Stimulated activated CD8-positive, alpha-beta memory T cell treated with anti-CD3 and anti-CD28 coated beads, Interleukin-7, amount 100 ng/mL, for 4 hours (primary cell): ENCODE results near the gene AFF1.
"Not testable (repeated sequence)": the region's sequence is repeated elsewhere in the genome, so short reads cannot be mapped to it uniquely, and the experiment has no call there.

ENCODE experiments used
- DNase-seq, 2 donors: peaks; one replicate each; pipeline ENCODE4 v3.0.0-alpha.2; 2020; ENCODE audit warnings: low read depth in 2 of 2

Gene AFF1

DNA sequence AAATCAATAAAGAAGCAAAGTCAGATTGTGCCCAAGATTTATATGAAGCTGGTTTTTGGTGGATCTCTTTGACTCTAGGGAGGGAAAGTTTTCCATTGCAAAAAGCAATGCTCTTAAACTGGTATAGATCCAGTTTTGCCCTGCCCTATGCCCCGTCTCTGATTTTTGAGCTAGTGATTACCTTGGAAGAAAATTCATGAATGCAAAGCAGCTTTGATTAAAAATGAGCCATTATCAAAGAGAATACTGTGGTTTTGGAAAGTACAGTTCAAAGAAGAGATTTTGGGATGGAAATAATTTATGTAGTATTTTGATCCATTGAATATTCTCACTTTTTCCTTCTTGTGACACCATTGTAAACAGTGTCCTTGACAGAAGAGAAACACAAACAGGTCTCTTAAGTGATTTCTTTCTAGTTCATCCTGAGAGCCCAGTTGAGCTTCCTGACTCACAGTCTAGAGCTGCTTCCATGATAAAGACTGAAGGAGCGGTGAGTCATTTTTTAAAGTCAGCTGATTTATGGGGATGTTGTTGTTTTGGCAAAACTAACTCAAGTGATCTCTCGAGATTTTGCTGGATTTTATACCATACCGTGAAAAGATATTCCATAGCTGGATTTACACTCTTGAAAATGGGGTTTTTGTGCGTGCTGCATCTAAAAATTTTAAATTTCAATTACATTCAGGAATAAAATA, 76.7 kb downstream of the AFF1 start:
- no peak for DNase-seq

DNA sequence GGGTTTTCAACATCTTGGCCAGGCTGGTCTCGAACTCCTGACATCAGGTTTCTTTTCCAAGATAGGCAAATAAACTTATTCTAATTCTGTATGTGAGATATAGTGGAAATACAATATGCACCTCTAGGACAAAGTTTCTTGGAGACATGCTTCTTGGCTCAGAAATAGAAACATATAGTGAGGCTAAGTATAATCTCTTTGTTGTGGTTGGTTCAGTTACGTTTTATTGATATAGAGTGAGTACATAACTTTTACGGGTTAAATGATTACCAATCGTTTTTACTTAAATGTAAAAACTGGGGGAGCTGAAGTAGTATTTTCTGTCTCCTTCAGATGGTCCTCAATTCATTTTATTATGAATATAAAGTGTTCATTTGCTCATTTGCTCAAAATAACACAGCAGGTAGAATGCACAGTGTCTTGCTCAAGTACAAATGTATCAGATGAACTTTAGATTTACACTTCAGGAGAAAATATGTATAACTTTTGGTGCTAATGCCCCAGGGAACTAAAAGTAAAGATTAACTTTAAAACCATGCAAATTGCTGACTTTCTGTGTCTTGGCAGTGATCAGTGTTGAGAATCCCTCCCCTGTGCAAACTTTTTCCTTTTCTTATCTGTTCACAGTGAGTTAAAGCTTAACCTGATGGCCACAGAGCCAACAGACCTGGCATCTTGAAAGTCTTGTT, 77.6 kb downstream of the AFF1 start:
- DNase-seq, result no peak

DNA sequence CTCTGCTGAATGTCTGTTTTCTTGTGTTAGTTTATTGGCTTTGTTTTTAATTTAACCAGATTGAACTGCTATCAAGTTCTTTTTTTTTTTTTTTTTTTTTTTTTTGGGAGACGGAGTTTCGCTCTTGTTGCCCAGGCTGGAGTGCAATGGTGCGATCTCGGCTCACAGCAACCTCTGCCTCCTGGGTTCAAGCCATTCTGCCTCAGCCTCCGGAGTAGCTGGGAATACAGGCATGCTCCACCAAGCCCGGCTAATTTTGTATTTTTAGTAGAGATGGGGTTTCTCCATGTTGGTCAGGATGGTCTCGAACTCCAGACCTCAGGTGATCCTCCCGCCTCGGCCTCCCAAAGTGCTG, 78.1 kb downstream of the AFF1 start:
- DNase-seq, result not testable (repeated sequence)

DNA sequence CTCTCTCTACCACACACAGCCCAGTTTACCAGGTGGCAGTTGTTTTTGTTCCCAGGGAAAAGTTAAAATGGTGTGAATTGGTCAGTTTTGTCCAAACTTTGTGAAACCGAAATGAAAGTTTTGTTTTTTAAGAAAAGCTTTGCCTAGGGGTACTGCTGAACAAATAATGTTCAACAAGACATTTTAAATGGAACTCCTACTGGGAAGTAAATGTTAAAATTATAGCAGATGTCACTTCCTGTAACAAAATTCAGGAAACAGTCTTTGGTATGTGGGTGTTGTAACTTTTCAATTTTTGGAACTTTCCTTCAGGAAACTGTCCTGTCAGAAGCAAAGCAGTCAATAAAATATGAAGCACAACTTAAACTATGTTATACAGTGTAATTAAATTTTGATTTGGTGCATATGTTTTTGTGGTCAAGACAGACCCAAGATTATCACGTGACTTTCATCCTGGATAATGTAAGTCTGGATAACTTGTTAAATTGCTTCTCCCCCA, 79.5 kb downstream of the AFF1 start:
- no peak for DNase-seq

DNA sequence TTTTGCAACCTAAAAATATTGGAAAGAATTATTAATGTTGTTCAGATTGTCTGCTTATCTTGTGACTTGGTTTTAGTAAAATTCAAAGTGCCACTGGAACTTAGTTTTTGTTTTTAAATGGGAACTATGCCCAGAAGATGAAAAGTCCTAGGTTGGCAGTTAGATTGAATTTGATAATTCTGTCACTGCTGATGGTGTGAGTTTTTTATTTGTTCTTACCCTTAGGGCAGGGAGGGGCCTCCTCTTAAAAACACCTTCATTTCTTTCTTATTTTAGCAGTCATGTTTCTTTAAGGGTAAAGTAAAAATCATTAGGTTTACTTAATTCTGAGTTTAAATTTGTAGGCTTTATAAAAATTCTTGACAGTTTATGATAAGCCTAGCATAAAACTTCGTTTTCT, 80.6 kb downstream of the AFF1 start:
- DNase-seq, result no peak

- DNase-seq, result no peak
Observed at GRCh38 chr4:87017580-87018342, 83.0 kb downstream of the AFF1 start.

- DNase-seq, result no peak
Observed at GRCh38 chr4:87018753-87019152, 83.9 kb downstream of the AFF1 start.

GRCh38 chr4:87019246-87019791, 84.5 kb downstream of the AFF1 start:
- no peak for DNase-seq

DNA sequence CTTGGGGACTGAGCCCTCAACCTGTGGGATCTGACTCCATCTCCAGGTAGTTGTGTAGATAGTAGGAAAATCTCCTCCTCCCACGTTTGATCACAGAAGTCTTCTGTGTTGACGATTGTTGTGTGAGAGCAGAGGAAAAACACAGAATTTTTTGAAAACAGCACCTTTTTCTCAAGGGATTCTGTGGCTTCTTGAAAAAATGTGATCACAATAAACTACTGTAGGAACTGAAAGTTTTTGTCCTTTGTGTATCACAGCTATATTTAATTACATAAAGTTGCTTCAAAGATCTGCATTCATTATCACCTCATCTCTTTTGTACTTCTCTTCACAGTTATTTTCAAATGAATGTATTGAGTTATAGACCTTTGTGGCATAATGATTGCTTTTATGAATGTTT, 85.1 kb downstream of the AFF1 start:
- DNase-seq, result no peak

DNA sequence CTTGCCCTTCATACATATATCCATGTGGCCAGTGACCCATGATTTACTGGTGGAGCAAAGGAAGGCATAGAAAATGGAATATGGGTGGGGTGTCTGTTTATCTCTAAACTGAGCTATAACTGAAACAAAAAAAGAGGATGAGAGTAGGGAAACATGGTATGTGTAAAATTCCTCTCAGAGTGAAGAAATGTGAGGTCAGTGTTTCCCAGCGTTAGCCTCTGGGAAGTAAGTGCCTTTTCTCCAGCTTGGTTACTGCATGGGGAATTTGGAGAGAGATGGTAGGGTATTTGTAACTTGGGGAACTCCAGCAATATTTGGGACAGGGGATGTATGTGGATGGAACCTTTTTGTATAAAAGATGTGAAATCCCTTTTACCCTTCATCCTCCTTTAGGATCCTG, 89.4 kb downstream of the AFF1 start:
- DNase-seq, result no peak

DNA sequence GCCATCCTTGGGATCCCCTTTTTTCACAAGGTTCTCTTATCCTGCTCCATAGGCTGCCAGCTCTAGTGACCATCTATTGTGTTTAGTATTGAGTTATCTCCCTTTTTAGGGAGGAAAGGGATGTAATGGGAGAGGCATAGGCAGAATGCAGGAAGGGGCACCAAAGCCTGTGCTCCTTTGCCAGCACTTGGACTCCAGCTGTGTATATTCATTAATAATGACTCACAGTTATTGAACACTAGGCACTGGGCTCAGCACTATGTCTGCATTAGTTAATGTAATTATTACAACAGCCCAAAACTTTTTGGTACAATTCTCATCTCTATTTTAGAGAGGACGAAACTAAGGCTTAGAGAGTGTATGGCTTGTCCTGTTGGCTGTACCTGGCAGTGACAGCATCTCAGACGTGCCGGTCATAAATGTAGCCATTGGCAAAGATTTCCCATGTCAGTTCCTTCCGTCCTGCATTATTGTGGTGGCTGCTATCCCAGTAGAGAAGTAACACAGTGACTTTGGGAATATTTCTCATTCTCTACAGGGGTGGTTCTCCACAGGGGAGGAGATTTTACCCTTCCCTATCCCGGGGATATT, 90.3 kb downstream of the AFF1 start:
- DNase-seq, result no peak

DNA sequence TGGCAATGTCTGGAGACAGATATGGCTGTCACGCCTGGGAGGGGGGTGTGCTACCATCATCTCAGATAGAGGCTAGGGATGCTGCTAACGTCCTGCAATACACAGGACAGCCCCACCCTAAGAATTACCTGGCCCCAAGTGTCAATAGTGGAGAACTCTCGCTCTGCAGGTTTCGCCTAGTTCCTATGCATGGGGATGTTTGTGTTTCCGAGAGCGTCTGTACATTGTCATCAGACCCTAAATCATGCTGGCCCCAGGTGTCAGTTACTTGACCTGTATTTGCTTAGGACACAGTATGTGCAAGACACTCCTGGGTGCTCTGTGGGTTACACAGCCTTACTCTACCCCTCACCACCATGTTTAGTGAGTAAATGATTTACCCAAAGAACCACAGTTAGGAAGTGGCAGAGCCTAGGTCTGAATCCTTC, 90.8 kb downstream of the AFF1 start:
- no peak for DNase-seq

GRCh38 chr4:87026800-87027495, 92.1 kb downstream of the AFF1 start:
- DNase-seq, result no peak

DNA sequence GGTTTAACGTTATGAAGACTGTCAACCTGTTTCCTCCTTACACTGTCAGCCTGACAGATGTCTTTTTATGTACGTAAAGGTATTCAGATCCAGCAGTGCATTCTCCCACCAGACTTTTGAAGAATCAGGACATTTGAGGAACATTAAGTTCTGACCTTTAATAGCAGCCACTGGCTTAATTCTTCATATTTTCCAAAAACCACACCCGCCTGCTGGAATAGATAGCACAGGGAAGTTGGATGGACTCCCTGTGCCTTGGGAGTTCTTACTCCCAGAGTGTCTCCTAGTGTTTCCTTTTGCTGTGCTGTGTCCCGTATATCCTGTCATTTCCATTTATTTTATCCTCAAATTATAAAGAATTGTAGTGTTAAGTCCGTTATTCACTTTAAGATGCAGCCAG, 94.5 kb downstream of the AFF1 start:
- no peak for DNase-seq

DNA sequence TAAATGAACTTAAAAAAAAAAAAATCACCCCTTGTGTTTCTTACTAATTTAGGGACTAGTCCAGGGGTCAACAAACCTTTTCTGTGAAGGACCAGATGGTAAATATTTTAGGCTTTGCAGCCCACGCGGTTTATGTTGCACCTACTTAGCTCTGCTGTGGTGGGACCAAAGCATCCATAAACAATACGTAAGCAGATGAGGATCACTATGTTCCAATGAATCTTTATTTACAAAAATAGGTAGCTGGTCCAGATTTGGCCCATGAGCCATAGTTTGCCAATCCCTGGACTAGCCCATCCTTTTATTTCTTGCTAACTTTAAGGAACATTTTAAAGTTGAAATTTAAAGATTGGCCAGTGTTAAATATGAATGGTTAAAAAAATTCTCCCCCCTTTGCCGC, 95.3 kb downstream of the AFF1 start:
- DNase-seq, result no peak

DNA sequence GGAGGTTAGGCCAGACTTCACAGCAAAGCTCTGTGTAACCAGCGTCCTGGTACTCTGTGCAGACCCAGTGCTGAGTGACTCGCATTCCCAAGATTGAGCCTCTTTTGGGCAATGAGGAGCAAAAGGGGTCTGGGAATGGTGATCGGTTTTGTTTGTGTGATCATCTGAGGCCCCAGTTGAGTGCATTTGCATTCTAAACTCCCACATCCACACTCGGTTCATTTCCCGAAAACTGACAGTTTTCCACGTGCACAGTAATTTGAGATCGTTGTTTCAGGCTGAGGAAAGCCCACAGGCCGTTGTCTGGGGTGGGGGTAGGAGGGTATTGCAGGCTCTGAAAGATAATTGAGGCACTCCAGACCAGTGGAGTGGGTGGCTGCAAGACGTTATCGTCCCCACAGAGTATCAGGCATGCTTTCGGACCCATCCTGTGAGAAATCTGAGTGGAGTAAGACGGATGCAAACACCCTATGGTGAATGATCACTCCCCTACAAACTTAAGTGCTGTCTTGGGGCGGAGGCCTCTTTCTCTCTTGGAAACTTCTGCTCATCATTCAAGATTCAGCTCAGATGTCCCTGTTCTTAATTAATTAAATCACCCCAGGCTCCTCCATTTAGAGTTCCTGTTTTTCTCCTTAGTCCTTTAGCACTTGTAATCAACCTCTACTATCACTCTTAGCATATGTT, 96.1 kb downstream of the AFF1 start:
- DNase-seq, result no peak

DNA sequence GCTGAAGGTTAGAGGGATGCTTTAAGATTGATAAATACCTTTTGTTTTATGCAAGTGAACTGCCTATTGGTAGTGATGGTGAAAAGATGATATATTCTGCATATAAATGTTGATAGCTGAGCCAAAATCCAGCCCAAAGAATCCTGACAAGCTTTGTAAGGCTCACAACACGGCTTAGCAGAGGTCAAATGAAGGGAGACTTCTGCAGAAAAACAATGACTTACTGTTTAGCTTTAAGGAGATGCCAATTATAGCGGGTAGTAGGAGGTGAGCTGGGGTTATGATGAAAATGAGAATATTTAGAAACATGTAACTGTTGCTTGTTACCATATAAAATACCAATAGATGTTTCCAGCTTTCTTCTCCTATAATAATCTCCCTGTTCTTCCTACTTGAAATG, 97.1 kb downstream of the AFF1 start:
- no peak for DNase-seq

- no peak for DNase-seq
Observed at GRCh38 chr4:87032884-87033533, 98.2 kb downstream of the AFF1 start.

DNA sequence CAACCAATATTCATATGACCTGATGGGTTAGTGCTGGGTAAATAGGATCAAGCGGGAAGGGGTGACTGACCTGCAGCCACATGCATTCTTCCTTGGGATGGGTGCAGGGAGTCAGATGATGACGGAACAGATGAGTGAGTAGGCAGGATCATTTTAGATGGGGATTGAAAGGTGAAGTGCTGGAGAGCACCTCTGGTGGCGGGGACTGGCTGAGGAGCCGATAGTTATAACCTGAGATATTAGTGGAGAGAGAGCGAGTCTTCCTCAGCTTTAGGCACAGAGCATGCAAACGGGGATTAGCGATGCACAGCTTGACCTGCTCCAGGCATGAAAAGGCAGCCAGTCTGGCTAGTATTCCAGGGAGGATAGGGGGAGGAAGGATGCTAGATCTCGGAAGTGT, 99.1 kb downstream of the AFF1 start:
- DNase-seq, result no peak

DNA sequence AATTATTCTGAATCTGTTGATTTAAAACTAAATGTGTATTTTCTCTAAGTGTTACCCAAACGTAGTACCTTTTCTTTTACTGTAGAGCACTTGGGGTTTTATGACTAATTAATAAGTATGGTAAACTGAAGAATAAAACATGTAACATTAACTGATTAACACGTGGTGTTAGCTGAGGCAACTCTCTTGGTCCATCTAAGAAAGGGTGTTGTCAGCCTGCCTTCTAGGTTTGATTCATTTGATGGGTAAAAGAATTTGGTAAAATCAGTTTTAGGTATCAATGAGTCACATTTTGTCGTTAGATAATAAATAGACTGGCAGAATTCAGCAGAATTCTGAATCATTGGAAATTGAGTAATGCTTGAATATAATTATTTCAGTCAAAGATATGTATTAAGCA, 99.7 kb downstream of the AFF1 start:
- DNase-seq, result no peak
